ENCODE results near the gene CRTC2. TPM values are rescaled to one million over a fixed set of nuclear protein-coding genes. Genes with fewer than 3 reads are reported as not detected.

Gene CRTC2
- total and polyA plus RNA-seq, 9 of the 15 experiments (the other 6 are each of a cell fraction or from before 2014, with no cell fraction given): 2.7 to 26.4 (median 10.2) TPM

DNA sequence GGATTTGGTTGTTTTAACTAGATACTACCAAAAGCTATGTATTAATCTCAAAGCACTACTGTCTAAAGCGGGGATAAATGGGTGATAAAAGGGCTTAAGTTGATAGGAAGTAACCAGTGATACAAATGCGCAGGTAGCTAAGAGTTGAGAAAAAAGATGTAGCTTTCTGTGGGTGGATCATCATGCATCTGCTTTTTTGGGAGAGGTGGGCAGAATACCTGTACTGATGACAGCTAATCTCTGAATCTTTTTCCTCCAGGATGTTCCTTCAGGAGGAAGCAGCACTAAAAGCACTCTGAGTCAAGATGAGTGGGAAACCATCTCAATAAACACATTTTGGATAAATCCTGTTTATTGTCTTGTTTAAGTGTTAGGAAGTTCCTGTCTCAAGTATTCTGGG, 33.4 kb upstream of the CRTC2 start:
- TF ChIP-seq ELF1 (tag; IDR thresholded peaks at IDR 0.05) (0 out of 2 replicates have a peak, but pooled peaks have one; percentile 6), ZNF785 (CRISPR knock-in tag; IDR thresholded peaks at IDR 0.05) (no peak), ILF3 (IDR thresholded peaks at IDR 0.05; ENCODE audit: borderline replicate concordance) (0 out of 2 replicates have a peak, but pooled peaks have one; percentile 24), CREB1 (IDR thresholded peaks at IDR 0.05) (no peak), CREB1 (CRISPR knock-in tag; IDR thresholded peaks at IDR 0.05) (no peak), RBFOX2 (IDR thresholded peaks at IDR 0.05; ENCODE audit: low read depth, low read length) (peak; percentile 65)
- peak overlapping the region; percentile 80 to 97 for H3K9ac ChIP-seq (ENCODE audit: insufficient read depth in 1 of 2, low read depth in 2 of 2, low read length in 2 of 2)
- peaks cover 4 to 11% of the 10 kb centered on the region in 2 experiments; a peak in 2 of 5 replicates for H3K4me1 ChIP-seq (replicated peaks in 1 of 2; ENCODE audit: control insufficient read depth in 2 of 2, insufficient read depth in 2 of 2, low read length in 2 of 2)
- H3K27me3 ChIP-seq (ENCODE audit: control insufficient read depth in 2 of 2, insufficient read depth in 2 of 2, low read length in 2 of 2): no peaks in the 10 kb centered on the region
- BruUV-seq (replicated peaks): no TSS peak
- H3K4me3 ChIP-seq: peak overlapping the region; percentile 81
- H3K9me3 ChIP-seq (replicated peaks; ENCODE audit: control insufficient read depth, insufficient read depth, low read depth, low read length): no peaks in the 10 kb centered on the region
- peaks cover 43% of the 10 kb centered on the region for H3K36me3 ChIP-seq (ENCODE audit: control insufficient read depth, insufficient read depth, low read length)
- peaks cover 27% of the 10 kb centered on the region for H3K79me2 ChIP-seq (ENCODE audit: control insufficient read depth, insufficient read depth, low read length)
- ATAC-seq (no peak), DNase-seq (ENCODE audit: extremely low read depth in 1 of 4, low spot score in 3 of 4) (no peak), FAIRE-seq (no peak)
- WGBS (ENCODE audit: insufficient coverage, low coverage, missing lambda C conversion rate): 5% methylated on average over 2 of the region's 2 CpGs
- in situ Hi-C loops (cut with MboI) (no loop called here), intact Hi-C loops (cut with micrococcal nuclease) (loop anchor here (5.0 kb wide), 1 partner anchor 190 kb away; no protein-coding TSS in a partner anchor)
- H3K4me2 ChIP-seq (ENCODE audit: insufficient read depth, low read length): peak overlapping the region; percentile 98
- ChIA-PET CTCF (ENCODE audit: low intra/inter-chr PET ratio) (no interaction called here), POLR2A (interaction anchor here (0.6 to 4.4 kb wide), 23 partner anchors 10 to 287 kb away, joined by 3 to 104 read pairs (median 9); partner anchors contain the start of genes CREB3L4, CRTC2, DENND4B and GATAD2B)
- no peaks in the 10 kb centered on the region; the same call in 1 of the 2 replicates for H4K20me1 ChIP-seq (replicated peaks; ENCODE audit: control insufficient read depth, insufficient read depth, low read length)
- H3K27ac ChIP-seq (ENCODE audit: extremely low read depth, low read depth, low read length): peak overlapping the region; percentile 98
- no peak overlapping the region for H2AFZ ChIP-seq (ENCODE audit: low read depth, low read length)
- H3K9me1 ChIP-seq (ENCODE audit: control insufficient read depth, insufficient read depth, low read length): no peaks in the 10 kb centered on the region

Measured in K562 (cell line).